ENCODE results near the gene DLGAP1.

The DLGAP1 gene

DNA sequence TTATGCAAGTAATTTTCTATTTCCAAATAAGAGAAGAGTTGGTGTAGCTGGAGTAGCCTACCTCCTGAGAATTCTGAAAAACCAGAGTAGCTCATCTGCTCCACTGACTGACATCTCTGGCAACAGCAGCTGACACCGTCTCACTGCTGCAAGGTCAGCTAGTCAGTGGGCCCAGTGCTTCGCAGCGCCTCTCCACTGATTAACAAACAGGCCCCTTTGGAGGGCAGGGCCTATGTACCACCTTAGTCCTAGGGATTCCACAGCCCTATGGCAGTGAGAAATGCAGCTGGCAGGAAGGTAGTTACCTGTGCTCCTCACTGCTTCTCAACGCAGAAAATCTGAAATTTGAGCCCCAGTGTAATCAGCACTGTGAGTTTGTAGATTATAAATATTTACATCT lies 97.5 kb downstream of the DLGAP1 start:
- H3K27me3 ChIP-seq (ENCODE audit: insufficient read depth, poor library complexity, severe bottlenecking), result no peaks in the 10 kb centered on the region
- H3K36me3 ChIP-seq (ENCODE audit: low read depth), result no peaks in the 10 kb centered on the region
- no peak for TF ChIP-seq CTCF (IDR thresholded peaks at IDR 0.05; ENCODE audit: poor library complexity, severe bottlenecking)
- no peaks in the 10 kb centered on the region for H3K4me1 ChIP-seq (ENCODE audit: insufficient read depth, poor library complexity, severe bottlenecking)
- H3K4me3 ChIP-seq (ENCODE audit: severe bottlenecking), result no peak overlapping the region
- no peaks in the 10 kb centered on the region for H3K9me3 ChIP-seq (ENCODE audit: severe bottlenecking)
- no peak overlapping the region for H3K27ac ChIP-seq (ENCODE audit: poor library complexity, severe bottlenecking)
- no peak for ATAC-seq (ENCODE audit: low read depth)
- DNase-seq (ENCODE audit: low spot score), result no peak

- H3K27ac ChIP-seq (ENCODE audit: poor library complexity, severe bottlenecking), result no peak overlapping the region
- peaks cover under 1% of the 10 kb centered on the region for H3K27me3 ChIP-seq (ENCODE audit: insufficient read depth, poor library complexity, severe bottlenecking)
- H3K36me3 ChIP-seq (ENCODE audit: low read depth), result no peaks in the 10 kb centered on the region
- TF ChIP-seq CTCF (IDR thresholded peaks at IDR 0.05; ENCODE audit: poor library complexity, severe bottlenecking), result no peak
- H3K4me1 ChIP-seq (ENCODE audit: insufficient read depth, poor library complexity, severe bottlenecking), result no peaks in the 10 kb centered on the region
- ATAC-seq (ENCODE audit: low read depth) (no peak), DNase-seq (ENCODE audit: low spot score) (no peak)
- H3K9me3 ChIP-seq (ENCODE audit: severe bottlenecking), result no peaks in the 10 kb centered on the region
- no peak overlapping the region for H3K4me3 ChIP-seq (ENCODE audit: severe bottlenecking)
These were observed 98.2 kb downstream of the DLGAP1 start for GRCh38 chr18:4356929-4357328.

DNA sequence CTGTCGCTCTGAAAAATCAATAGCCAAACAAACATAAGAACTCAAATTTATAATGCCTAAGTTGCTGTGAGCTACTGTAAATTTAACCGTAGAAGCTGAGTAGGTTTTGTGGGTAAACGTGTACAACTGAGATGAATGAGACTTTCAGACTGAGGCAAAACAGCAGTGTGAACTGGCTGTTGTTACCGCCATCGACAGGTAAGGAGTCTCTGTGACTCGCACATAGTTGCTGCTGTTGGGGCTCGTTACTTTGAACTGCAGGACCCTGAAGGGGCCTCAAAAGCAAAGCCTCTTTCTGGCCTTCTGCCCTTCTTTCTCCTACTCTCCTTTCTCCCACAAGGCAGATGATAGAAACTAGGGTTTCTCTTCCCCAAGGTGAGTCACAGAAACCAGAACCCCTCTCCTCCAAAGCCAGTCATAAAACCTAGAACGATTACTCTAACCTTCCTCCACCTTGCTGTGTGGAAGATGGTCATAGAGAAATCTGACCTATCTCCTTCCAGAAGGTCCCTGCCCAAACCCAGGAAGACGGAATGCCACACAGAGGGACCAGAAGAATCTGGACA lies 101.2 kb downstream of the DLGAP1 start:
- H3K27me3 ChIP-seq (ENCODE audit: insufficient read depth, poor library complexity, severe bottlenecking), result peaks cover 6% of the 10 kb centered on the region
- no peak for DNase-seq (ENCODE audit: low spot score)
- ATAC-seq (ENCODE audit: low read depth), result no peak
- no peak overlapping the region for H3K4me3 ChIP-seq (ENCODE audit: severe bottlenecking)
- H3K9me3 ChIP-seq (ENCODE audit: severe bottlenecking), result no peaks in the 10 kb centered on the region
- no peak overlapping the region for H3K27ac ChIP-seq (ENCODE audit: poor library complexity, severe bottlenecking)
- no peaks in the 10 kb centered on the region for H3K36me3 ChIP-seq (ENCODE audit: low read depth)
- no peak for TF ChIP-seq CTCF (IDR thresholded peaks at IDR 0.05; ENCODE audit: poor library complexity, severe bottlenecking)
- H3K4me1 ChIP-seq (ENCODE audit: insufficient read depth, poor library complexity, severe bottlenecking), result no peaks in the 10 kb centered on the region

DNA sequence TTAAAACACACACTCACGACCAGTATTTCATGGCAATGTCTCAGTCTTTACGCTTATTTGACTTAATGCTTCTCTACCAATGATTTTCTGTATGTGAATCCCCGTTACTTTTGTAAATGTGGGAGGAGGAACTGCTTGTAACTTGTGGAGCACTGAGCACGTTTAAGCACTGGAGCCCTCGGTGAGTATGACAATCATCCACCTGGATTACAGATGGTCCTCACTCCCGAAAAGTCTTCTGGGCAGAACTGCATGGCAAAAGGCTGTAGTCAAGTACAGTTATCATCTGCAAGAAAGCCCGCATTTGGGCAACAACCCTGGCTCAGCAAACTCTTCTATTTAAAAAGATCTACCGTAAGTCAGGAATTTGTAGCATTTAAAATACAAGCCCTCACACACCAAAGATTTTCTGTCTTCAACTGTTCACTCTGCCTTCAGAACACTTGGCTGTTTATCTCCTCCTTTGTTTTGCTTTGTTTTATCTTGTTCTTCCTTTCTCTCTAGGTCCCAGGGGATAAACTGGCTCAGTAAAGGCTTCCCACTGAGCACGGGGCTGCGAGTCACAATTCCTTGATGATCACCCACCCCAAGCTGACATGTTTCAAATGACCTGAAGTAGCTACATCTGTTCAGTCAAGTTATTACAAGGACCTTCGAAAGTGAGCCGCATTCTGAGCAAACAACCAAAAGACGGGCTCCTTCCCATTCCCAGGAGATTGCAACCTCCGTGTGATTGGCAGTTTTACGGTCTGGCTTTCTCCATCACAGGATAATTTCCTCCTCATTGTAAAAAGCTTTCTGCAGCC lies 102.2 kb downstream of the DLGAP1 start:
- DNase-seq (ENCODE audit: low spot score), result no peak
- no peak for ATAC-seq (ENCODE audit: low read depth)

More for the DNA sequence above, 102.2 kb downstream of the DLGAP1 start:
- Histone ChIP-seq H3K27me3 (ENCODE audit: insufficient read depth, poor library complexity, severe bottlenecking) (peaks cover 10% of the 10 kb centered on the region), H3K9me3 (ENCODE audit: severe bottlenecking) (peaks cover under 1% of the 10 kb centered on the region), H3K4me3 (ENCODE audit: severe bottlenecking) (no peak overlapping the region), H3K36me3 (ENCODE audit: low read depth) (no peaks in the 10 kb centered on the region), H3K4me1 (ENCODE audit: insufficient read depth, poor library complexity, severe bottlenecking) (no peaks in the 10 kb centered on the region), H3K27ac (ENCODE audit: poor library complexity, severe bottlenecking) (no peak overlapping the region)
- no peak for TF ChIP-seq CTCF (IDR thresholded peaks at IDR 0.05; ENCODE audit: poor library complexity, severe bottlenecking)

Measured in RWPE2 (cell line).